ENCODE measurements around the gene ZNF579. TPM values are rescaled to one million over a fixed set of nuclear protein-coding genes. Genes with fewer than 3 reads are reported as not detected.

ZNF579 gene
- total and polyA plus RNA-seq, 2 of the 13 experiments (the other 11 are each of a cell fraction or from before 2014, with no cell fraction given): 2.1 to 2.9 TPM

DNA sequence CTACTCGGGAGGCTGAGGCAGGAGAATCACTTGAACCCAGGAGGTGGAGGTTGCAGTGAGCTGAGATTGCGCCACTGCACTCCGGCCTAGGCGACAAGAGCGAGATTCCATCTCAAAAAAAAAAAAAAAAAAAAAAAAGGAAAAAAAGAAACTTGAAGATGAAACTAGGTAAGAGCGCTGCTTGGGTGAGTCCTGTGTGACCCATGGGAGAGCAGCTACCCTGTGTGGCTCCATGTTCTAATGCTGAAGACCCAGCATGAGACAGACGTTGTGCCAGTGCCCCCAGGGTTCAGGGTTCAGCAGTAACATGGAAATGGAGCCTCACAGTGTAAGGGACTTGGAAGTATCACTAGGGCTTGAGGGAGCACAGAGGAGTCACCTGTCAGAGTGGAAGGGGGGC, 37.8 kb upstream of the ZNF579 start:
- in situ Hi-C loops (cut with HindIII; ENCODE audit: extremely low pct_ligation_motif_present, low pct_unique_long_range_greater_than_20kb): no loop called here
- TF ChIP-seq POLR2G (IDR thresholded peaks at IDR 0.05; ENCODE audit: low read depth, low read length): peak; percentile 31; the same call in 1 of the 2 replicates
- TF ChIP-seq SRSF4 (IDR thresholded peaks at IDR 0.05; ENCODE audit: low read depth, low read length, poor library complexity, severe bottlenecking): no peak
- 0 out of 2 replicates have a peak, but pooled peaks have one; percentile 32 for TF ChIP-seq ZNF263 (CRISPR knock-in tag; IDR thresholded peaks at IDR 0.05)
- TF ChIP-seq POLR2AphosphoS5 (IDR thresholded peaks at IDR 0.05; ENCODE audit: low read depth, low read length): peak; percentile 24; the same call in 1 of the 2 replicates
- TF ChIP-seq, protein P1, sequence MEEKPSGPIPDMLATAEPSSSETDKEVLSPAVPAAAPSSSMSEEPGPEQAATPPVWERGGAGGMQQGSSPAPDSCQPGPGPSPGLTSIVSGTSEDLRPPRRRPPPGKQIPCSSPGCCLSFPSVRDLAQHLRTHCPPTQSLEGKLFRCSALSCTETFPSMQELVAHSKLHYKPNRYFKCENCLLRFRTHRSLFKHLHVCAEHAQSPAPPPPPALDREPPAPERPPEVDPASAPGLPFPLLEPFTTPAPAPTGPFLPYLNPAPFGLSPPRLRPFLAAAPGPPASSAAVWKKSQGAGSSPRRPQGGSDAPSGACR (CRISPR knock-in tag; IDR thresholded peaks at IDR 0.05): no peak
- H3K4me2 ChIP-seq (ENCODE audit: low read depth, low read length): no peak overlapping the region
- peaks cover 8% of the 10 kb centered on the region; the same call in 1 of the 2 replicates for H4K20me1 ChIP-seq (ENCODE audit: insufficient read depth, low read length)
- H2AFZ ChIP-seq (ENCODE audit: low read length): no peak overlapping the region
- 88% methylated on average over 7 of the region's 7 CpGs for WGBS (ENCODE audit: low lambda C conversion rate)
- H3K4me3 ChIP-seq (replicated peaks in 1 of 3; ENCODE audit: insufficient read depth in 1 of 3, low read depth in 2 of 3, low read length in 3 of 3): no peak overlapping the region
- H3K79me2 ChIP-seq (ENCODE audit: insufficient read depth, low read length): no peaks in the 10 kb centered on the region
- H3K4me1 ChIP-seq (ENCODE audit: insufficient read depth, low read length): peaks cover 19% of the 10 kb centered on the region
- no peak overlapping the region for H3K9ac ChIP-seq (ENCODE audit: insufficient read depth, low read depth, low read length)
- H3K36me3 ChIP-seq (replicated peaks in 1 of 2; ENCODE audit: control insufficient read depth in 1 of 2, insufficient read depth in 2 of 2, low read length in 2 of 2): peaks cover 2 to 5% of the 10 kb centered on the region in 2 experiments; a peak in 1 of 5 replicates
- H3K9me3 ChIP-seq (ENCODE audit: low read length): no peaks in the 10 kb centered on the region
- ChIA-PET CTCF (ENCODE audit: low intra/inter-chr PET ratio, low total read pairs) (no interaction called here), POLR2A (interaction anchor here (0.7 kb wide), 1 partner anchor 12 kb away, joined by 5 read pairs; no protein-coding TSS in a partner anchor)
- ATAC-seq: no peak
- no peaks in the 10 kb centered on the region for H3K27me3 ChIP-seq (ENCODE audit: control insufficient read depth in 1 of 2, insufficient read depth in 2 of 2, low read length in 2 of 2)
- BruUV-seq (replicated peaks): no TSS peak
- H3K27ac ChIP-seq (ENCODE audit: extremely low read length, insufficient read depth, low read length): no peak overlapping the region
- no peak for DNase-seq (ENCODE audit: low spot score)
- no peak for FAIRE-seq
- intact Hi-C loops (cut with micrococcal nuclease; ENCODE audit: unreplicated experiment): no loop called here

DNA sequence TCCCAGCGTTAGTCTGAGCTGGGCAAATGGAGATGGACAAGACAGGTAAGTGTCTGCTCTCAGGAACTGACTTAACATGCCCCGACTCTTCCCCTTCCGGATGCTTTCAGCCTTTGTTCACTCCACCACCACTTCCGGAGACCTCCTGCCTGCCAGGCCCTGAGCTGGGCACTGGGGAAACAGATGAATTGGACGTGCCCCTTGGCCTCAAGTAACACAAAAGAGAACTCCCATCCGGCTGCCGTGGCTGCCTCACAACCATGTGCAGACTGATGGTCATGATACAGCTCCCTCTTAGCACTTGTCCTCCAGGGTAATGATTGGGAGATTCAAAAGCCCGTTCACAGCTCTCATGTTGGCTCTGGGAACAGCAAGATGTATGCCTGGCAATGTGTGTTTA, 36.8 kb upstream of the ZNF579 start:
- ATAC-seq (no peak), FAIRE-seq (no peak), DNase-seq (ENCODE audit: low spot score) (no peak)
- no peaks in the 10 kb centered on the region for H4K20me1 ChIP-seq (ENCODE audit: insufficient read depth, low read length)
- no peaks in the 10 kb centered on the region for H3K27me3 ChIP-seq (ENCODE audit: control insufficient read depth in 1 of 2, insufficient read depth in 2 of 2, low read length in 2 of 2)
- intact Hi-C loops (cut with micrococcal nuclease; ENCODE audit: unreplicated experiment): no loop called here
- no peak overlapping the region for H3K4me2 ChIP-seq (ENCODE audit: low read depth, low read length)
- WGBS (ENCODE audit: low lambda C conversion rate): 92% methylated on average over 8 of the region's 8 CpGs
- H3K27ac ChIP-seq (ENCODE audit: extremely low read length, insufficient read depth, low read length): no peak overlapping the region
- ChIA-PET CTCF (ENCODE audit: low intra/inter-chr PET ratio, low total read pairs) (no interaction called here), POLR2A (no interaction called here)
- no peak overlapping the region for H3K4me3 ChIP-seq (replicated peaks in 1 of 3; ENCODE audit: insufficient read depth in 1 of 3, low read depth in 2 of 3, low read length in 3 of 3)
- peaks cover 2 to 5% of the 10 kb centered on the region in 2 experiments; a peak in 1 of 5 replicates for H3K36me3 ChIP-seq (replicated peaks in 1 of 2; ENCODE audit: control insufficient read depth in 1 of 2, insufficient read depth in 2 of 2, low read length in 2 of 2)
- H3K4me1 ChIP-seq (ENCODE audit: insufficient read depth, low read length): peaks cover 9% of the 10 kb centered on the region
- H2AFZ ChIP-seq (ENCODE audit: low read length): no peak overlapping the region
- H3K9ac ChIP-seq (ENCODE audit: insufficient read depth, low read depth, low read length): no peak overlapping the region
- no peaks in the 10 kb centered on the region for H3K9me3 ChIP-seq (ENCODE audit: low read length)
- no peaks in the 10 kb centered on the region for H3K79me2 ChIP-seq (ENCODE audit: insufficient read depth, low read length)
- no TSS peak for BruUV-seq (replicated peaks)
- in situ Hi-C loops (cut with HindIII; ENCODE audit: extremely low pct_ligation_motif_present, low pct_unique_long_range_greater_than_20kb): no loop called here
- no peak for TF ChIP-seq ZNF136 (CRISPR knock-in tag; IDR thresholded peaks at IDR 0.05; ENCODE audit: low read depth)
- TF ChIP-seq ATF5 (CRISPR knock-in tag; IDR thresholded peaks at IDR 0.05; ENCODE audit: low read depth): no peak
- TF ChIP-seq ZNF747 (CRISPR knock-in tag; IDR thresholded peaks at IDR 0.05; ENCODE audit: borderline replicate concordance): no peak
- TF ChIP-seq HOMEZ (CRISPR knock-in tag; IDR thresholded peaks at IDR 0.05; ENCODE audit: low read depth): no peak
- no peak for TF ChIP-seq SNAPC4 (CRISPR knock-in tag; IDR thresholded peaks at IDR 0.05)
